Measurements from ENCODE around the gene KCNT1.

DNA sequence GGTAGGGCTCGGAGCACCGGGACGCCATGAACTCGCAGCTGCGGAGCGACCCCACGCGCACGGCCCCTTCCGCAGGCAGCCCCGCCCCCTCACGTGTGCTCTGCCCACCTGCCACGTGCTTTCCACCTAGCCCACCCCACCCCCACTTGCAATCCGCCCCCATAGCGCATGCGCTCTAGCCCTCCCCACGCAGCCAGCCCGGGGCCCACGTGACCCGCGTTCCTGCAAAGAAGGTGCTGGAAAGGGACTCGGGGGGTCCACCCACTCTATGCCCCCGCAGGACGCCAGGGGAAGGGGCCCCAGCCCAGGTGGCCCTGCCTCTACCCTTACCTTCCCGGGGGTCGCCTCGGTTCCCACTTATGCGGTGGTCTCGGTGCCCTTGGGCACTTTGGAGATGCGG, 2.5 kb upstream of the KCNT1 start, which contains the start of gene SOHLH1:
- no peak for TF ChIP-seq POLR2A (IDR thresholded peaks at IDR 0.05; ENCODE audit: extremely low read depth, insufficient read length)
- TF ChIP-seq, protein P1, sequence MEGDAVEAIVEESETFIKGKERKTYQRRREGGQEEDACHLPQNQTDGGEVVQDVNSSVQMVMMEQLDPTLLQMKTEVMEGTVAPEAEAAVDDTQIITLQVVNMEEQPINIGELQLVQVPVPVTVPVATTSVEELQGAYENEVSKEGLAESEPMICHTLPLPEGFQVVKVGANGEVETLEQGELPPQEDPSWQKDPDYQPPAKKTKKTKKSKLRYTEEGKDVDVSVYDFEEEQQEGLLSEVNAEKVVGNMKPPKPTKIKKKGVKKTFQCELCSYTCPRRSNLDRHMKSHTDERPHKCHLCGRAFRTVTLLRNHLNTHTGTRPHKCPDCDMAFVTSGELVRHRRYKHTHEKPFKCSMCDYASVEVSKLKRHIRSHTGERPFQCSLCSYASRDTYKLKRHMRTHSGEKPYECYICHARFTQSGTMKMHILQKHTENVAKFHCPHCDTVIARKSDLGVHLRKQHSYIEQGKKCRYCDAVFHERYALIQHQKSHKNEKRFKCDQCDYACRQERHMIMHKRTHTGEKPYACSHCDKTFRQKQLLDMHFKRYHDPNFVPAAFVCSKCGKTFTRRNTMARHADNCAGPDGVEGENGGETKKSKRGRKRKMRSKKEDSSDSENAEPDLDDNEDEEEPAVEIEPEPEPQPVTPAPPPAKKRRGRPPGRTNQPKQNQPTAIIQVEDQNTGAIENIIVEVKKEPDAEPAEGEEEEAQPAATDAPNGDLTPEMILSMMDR (IDR thresholded peaks at IDR 0.05; ENCODE audit: low read depth, low read length), result no peak
